GM18517 (cell line): ENCODE results near the gene HUWE1.

Source experiments
- ATAC-seq: cut with Tn5 transposase; IDR thresholded peaks from one replicate; pipeline ENCODE4 v1.9.1; 2021; ENCODE audit warnings: mild to moderate bottlenecking, moderate library complexity; ENCODE audit not compliant: unreplicated experiment

HUWE1 gene

GRCh38 chrX:53694642-53695041 is 8.1 kb upstream of the HUWE1 start:
- ATAC-seq = no peak

GRCh38 chrX:53688300-53688699 is 1.8 kb upstream of the HUWE1 start:
- no peak for ATAC-seq

GRCh38 chrX:53685711-53686110 is 808 bp downstream of the HUWE1 start:
- no peak for ATAC-seq

GRCh38 chrX:53684415-53685192 is 1.9 kb downstream of the HUWE1 start:
- ATAC-seq = no peak

GRCh38 chrX:53683556-53684414 is 2.7 kb downstream of the HUWE1 start:
- peak; percentile 80 for ATAC-seq

GRCh38 chrX:53682885-53683555 is 3.5 kb downstream of the HUWE1 start:
- ATAC-seq = no peak

GRCh38 chrX:53681661-53682060 is 4.9 kb downstream of the HUWE1 start:
- ATAC-seq = no peak

- ATAC-seq = no peak
These were observed 7.9 kb downstream of the HUWE1 start for GRCh38 chrX:53678667-53679066.

GRCh38 chrX:53677286-53677685 is 9.2 kb downstream of the HUWE1 start:
- ATAC-seq = no peak

GRCh38 chrX:53674581-53674980 is 11.9 kb downstream of the HUWE1 start:
- ATAC-seq = no peak

- ATAC-seq = no peak
These were observed 17.3 kb downstream of the HUWE1 start for GRCh38 chrX:53669258-53669657.

GRCh38 chrX:53666171-53666570 is 20.3 kb downstream of the HUWE1 start:
- ATAC-seq = no peak

- ATAC-seq = no peak
These were observed 26.5 kb downstream of the HUWE1 start for GRCh38 chrX:53660004-53660403.

- no peak for ATAC-seq
These were observed 27.5 kb downstream of the HUWE1 start for GRCh38 chrX:53659039-53659438.

GRCh38 chrX:53656845-53657244 is 29.7 kb downstream of the HUWE1 start:
- no peak for ATAC-seq

- no peak for ATAC-seq
These were observed 32.1 kb downstream of the HUWE1 start for GRCh38 chrX:53654376-53654775.

- no peak for ATAC-seq
These were observed 41.8 kb downstream of the HUWE1 start for GRCh38 chrX:53644751-53645150.

- no peak for ATAC-seq
These were observed 44.2 kb downstream of the HUWE1 start for GRCh38 chrX:53642337-53642736.

- no peak for ATAC-seq
These were observed 47.3 kb downstream of the HUWE1 start for GRCh38 chrX:53639257-53639656.

- no peak for ATAC-seq
These were observed 49.0 kb downstream of the HUWE1 start for GRCh38 chrX:53637479-53637878.

GRCh38 chrX:53631156-53631555 is 55.4 kb downstream of the HUWE1 start:
- ATAC-seq = no peak

GRCh38 chrX:53630261-53630660 is 56.3 kb downstream of the HUWE1 start:
- ATAC-seq = no peak
